ENCODE data around the gene KLF11.

DNA sequence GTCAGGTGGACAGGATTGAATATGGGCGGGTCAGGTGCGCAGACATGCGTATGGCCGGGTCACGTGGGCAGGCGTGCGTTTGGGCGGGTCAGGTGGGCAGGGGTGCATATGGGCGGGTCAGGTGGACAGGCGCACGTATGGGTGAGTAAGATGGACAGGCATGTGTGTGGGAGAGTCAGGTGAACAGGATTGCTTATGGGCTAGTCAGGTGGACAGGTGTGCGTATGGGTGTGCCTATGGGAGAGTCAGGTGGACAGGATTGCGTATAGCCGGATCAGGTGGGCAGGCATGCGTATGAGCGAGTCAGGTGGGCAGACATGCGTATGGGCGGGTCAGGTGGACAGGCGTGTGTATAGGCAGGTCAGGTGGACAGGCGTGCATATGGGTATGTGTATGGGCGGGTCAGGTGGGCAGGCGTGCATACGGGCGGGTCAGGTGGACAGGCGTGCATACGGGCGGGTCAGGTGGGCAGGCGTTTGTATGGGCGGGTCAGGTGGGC is 30.3 kb upstream of the KLF11 start:
- TF ChIP-seq, protein P1, sequence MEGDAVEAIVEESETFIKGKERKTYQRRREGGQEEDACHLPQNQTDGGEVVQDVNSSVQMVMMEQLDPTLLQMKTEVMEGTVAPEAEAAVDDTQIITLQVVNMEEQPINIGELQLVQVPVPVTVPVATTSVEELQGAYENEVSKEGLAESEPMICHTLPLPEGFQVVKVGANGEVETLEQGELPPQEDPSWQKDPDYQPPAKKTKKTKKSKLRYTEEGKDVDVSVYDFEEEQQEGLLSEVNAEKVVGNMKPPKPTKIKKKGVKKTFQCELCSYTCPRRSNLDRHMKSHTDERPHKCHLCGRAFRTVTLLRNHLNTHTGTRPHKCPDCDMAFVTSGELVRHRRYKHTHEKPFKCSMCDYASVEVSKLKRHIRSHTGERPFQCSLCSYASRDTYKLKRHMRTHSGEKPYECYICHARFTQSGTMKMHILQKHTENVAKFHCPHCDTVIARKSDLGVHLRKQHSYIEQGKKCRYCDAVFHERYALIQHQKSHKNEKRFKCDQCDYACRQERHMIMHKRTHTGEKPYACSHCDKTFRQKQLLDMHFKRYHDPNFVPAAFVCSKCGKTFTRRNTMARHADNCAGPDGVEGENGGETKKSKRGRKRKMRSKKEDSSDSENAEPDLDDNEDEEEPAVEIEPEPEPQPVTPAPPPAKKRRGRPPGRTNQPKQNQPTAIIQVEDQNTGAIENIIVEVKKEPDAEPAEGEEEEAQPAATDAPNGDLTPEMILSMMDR (IDR thresholded peaks at IDR 0.05): no peak
- TF ChIP-seq, protein P2, sequence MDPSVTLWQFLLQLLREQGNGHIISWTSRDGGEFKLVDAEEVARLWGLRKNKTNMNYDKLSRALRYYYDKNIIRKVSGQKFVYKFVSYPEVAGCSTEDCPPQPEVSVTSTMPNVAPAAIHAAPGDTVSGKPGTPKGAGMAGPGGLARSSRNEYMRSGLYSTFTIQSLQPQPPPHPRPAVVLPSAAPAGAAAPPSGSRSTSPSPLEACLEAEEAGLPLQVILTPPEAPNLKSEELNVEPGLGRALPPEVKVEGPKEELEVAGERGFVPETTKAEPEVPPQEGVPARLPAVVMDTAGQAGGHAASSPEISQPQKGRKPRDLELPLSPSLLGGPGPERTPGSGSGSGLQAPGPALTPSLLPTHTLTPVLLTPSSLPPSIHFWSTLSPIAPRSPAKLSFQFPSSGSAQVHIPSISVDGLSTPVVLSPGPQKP (IDR thresholded peaks at IDR 0.05; ENCODE audit: low read depth, low read length): no peak
- TF ChIP-seq, protein P3, sequence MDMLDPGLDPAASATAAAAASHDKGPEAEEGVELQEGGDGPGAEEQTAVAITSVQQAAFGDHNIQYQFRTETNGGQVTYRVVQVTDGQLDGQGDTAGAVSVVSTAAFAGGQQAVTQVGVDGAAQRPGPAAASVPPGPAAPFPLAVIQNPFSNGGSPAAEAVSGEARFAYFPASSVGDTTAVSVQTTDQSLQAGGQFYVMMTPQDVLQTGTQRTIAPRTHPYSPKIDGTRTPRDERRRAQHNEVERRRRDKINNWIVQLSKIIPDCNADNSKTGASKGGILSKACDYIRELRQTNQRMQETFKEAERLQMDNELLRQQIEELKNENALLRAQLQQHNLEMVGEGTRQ (IDR thresholded peaks at IDR 0.05): no peak
- no peak for TF ChIP-seq RNF2 (IDR thresholded peaks at IDR 0.05; ENCODE audit: borderline replicate concordance, low read depth)
- TF ChIP-seq TP53 (CRISPR knock-in tag; IDR thresholded peaks at IDR 0.05): no peak
- TF ChIP-seq PHF8 (IDR thresholded peaks at IDR 0.05; ENCODE audit: borderline replicate concordance, low read depth): no peak
- TF ChIP-seq SREBF2 (IDR thresholded peaks at IDR 0.05): no peak
- TF ChIP-seq CBX8 (IDR thresholded peaks at IDR 0.05): no peak
- no peak for TF ChIP-seq CHD4 (IDR thresholded peaks at IDR 0.05; ENCODE audit: borderline replicate concordance)
- TF ChIP-seq RAD21 (conservative IDR thresholded peaks at IDR 0.05 in 1 of 2, IDR thresholded peaks at IDR 0.05 in 1 of 2): no peak
- no peak for TF ChIP-seq POLR2AphosphoS2 (conservative IDR thresholded peaks at IDR 0.05; ENCODE audit: low read length)
- TF ChIP-seq EHF (CRISPR knock-in tag; IDR thresholded peaks at IDR 0.05): no peak
- TF ChIP-seq SMC3 (IDR thresholded peaks at IDR 0.05): no peak
